Islet of Langerhans (tissue), 1 donor: ENCODE data around the gene CCDC51.
"Not testable (repeated sequence)": the region's sequence is repeated elsewhere in the genome, so short reads cannot be mapped to it uniquely, and the experiment has no call there.

Source experiments
- FAIRE-seq: peaks from one replicate; lab custom pipeline; 2011; peaks lifted over from hg19 to GRCh38; lab: Jason Lieb, UNC

CCDC51 gene

GRCh38 chr3:48405971-48406370 lies 33.9 kb downstream of the CCDC51 start:
- FAIRE-seq: no peak

DNA sequence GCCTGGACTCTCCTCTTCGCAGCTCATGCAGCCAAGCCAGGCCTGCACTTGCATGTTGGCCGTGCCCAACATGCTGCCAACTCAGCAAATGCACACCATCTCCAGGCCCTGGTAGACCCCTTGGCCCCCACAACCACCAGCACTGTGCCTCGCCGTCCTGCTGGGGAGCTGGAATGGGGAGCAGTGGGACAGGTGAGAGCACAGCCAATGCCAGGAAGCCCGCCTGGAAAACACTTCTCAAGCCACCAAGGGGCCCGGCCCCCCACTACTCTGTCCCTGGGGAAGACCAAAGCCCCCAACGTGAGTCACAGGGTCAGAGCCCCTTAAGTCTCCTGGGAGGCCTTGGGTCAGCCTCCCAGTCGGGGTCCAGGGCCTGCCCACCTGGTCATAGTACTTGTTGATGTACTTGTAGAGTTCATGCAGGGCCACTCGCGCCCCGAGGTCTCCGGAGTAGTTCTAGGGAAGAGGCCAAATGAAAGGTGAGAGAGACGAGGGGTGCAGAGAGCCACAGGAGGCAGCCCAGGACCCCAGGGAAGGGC lies 34.5 kb downstream of the CCDC51 start:
- FAIRE-seq: no peak

DNA sequence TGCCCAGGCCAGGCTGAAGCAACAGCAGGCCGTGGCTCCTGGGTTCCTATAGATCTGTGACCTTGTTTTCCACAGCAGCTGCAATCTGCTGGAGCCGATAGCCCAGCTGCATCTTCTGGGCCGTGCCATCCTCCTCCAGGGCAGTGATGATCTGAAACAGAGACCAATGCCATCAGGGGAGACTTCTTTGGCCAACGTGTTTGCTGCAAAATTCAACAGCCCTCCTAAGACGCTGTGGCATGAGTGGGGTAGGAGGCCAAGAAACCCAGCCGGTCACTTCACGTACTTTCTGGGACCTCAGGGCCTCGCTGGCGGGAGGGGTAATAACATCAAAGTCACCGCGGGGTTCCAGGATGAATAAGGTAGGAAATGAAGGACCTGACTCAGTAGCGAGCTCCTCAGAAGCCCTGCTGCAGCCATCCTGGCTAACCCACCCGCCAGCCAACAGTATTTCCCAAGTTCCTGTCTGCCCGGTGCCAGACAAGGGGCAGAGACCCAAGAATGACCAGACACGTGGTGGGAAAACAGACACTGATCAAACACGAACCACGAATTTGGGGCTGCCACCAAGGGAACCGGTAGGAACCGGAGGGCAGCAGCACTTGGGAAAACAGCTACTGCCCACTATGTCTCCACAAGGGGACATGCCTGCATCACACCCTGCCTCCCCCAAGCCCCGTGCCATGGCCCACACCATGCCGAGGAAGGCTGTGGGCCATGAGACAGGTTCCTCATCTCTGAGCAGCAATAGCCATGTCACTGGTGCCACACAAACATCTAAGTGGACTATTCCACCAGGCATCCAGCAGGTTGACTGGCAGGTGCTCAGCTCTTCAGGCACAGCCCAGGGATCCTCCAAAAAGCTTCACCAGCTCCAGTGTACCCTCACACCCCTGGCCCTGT lies 35.2 kb downstream of the CCDC51 start:
- FAIRE-seq: no peak

DNA sequence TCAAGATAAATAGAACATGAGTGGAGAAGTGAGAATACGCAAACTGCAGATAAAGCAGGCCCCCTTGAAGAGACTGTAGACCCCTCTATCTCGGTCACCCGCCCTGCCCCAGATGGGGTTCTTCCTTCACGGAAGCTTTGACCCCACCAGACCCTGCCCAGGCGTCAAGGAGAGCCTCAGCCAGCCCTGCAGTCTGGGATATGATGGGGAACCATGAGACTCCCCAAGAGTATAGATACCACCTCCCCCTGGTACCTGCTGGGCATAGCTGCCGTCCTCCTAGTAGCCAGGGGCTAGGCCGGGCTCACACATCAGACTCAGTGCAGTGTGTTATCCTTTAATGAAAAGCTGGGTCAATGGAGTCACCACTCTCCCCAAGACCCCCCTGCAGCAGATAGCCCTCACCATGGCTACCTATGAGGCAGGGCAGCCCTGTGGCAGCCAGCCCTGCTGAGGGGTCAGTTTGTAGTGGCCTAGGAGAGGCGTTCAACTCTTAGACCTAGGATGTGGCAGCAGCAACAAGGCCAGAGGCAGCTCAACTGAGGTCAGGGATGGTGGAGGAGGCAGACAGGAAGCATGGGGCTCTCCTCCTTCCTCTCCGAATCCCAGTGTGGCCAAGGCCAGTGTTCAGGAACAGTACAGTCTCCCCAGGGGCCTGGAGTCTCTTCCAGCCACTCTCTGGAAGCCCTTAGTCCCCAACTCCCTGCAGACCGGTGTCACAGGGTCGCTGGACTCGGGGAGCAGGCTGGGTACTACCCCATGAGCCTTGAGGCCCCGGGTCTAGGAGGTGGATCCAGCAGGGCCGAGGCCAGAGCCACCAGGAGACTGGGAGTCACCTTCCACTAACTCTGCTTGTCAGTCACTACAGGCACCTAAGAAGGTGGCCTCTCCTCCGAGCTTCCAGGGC lies 36.1 kb downstream of the CCDC51 start:
- no peak for FAIRE-seq

- no peak for FAIRE-seq
Measured at GRCh38 chr3:48402907-48403306, 37.0 kb downstream of the CCDC51 start.

- FAIRE-seq: no peak
Measured at GRCh38 chr3:48402281-48402732, 37.6 kb downstream of the CCDC51 start.

- FAIRE-seq: not testable (repeated sequence)
Measured at GRCh38 chr3:48401434-48401901, 38.5 kb downstream of the CCDC51 start.

DNA sequence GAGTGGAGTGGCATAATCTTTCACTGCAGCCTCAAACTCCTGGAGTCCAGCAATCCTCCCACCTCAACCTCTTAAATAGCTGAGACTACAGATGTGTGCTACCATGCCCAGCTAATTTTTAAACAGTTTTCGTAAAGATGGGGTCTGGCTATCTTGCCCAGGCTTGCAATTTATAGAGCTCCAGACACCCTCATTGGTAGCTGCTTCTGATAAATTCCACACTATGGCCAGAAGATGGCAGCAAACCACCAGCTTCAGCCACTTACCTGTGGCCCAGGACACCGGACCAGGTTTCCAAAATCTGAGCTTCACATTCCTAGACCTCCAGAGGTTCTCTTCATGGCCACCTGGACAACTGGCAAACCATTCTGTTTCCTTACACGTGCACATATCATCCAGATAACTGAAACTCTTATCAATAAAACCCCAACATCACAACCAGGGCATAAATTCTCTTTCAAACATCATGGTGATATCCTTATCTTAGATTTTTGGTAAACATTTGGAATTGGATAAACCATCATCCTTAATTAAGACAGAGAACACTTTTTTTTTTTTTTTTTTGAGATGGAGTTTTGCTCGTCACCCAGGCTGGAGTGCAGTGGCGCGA lies 39.0 kb downstream of the CCDC51 start:
- FAIRE-seq: peak; percentile 93

DNA sequence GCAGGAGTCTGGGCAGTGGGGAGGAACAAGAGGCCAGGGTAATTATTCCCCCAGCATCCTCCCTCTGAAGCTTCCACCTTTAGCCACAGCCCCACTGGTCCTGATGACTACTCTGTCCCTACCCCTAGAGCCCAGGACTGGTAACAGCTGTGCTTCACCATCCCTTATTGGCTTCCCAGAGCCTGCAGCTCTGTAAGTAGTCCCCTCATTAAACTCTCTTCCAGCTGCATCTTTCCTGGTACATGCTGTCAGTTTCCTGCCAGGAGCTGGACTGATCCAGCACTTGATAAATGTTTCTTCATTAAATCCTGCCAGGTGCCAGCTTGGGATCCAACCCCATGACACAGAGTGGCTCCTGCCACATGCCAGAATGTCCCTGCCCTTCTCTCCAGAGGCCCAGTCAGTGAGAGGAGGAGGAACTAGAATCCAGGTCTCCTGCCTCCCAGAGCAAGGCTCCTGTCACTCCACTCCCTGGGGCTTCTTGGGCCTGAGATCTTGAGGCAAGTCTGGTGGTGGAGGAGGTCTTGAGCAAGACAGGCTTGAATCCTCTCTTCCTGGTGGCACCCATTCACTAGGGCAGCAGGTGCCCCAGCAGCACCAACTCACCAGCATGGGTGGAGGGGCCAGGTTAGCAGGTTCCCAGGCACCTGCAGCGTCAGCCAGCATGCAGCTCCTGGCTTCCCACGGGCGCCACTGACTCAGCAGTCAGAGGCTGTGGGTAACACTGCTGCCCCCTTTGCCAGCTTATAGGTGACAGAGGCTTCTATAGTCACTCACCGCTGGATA lies 40.3 kb downstream of the CCDC51 start:
- FAIRE-seq: no peak

GRCh38 chr3:48398701-48399386 lies 41.1 kb downstream of the CCDC51 start:
- no peak for FAIRE-seq

DNA sequence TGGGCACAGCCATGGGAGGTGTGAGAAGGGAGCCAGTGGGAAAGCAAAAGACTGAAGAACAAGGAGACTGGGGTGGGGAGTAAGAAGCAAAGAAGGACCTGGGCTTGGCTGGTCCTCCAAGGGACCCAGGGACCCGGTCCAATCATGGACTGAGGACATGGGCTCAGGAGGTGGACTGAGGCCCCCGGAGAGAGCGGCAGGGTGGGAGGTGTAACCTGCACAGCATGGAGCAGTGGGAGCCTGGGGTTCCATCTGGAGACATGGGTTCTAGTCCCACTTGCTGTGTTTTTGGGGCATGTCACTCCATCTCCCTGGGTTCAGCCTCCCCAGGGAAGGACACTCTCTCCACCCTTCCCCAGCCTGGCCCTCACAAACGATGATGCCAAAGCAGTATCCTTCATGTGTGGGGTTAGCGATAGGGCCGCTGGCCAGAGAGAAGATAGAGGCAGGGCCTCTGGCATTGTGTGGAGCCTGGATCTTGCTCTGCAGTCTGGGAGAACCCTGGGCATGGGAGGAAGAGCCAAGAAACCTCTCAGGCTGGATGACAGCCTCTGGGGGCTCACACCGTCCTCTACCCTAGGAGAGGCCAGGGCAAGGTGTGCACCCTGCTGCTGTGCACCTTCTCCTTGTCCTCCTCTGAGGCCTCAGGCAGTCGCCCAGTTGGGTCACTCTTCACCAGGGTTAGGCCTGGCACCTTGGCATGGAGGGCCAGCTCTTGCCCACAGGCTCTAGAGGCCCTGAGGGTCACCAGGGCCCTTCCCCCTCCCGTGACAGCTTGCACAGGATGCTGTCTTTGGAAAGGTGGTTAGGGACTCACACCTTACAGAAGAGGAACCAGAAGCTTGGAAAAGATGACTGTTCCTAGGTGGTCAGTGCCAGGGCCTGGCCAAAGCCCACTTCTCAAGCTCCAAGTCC lies 41.9 kb downstream of the CCDC51 start:
- FAIRE-seq: no peak

- FAIRE-seq: no peak
Measured at GRCh38 chr3:48395714-48396113, 44.2 kb downstream of the CCDC51 start.

- FAIRE-seq: no peak
Measured at GRCh38 chr3:48394391-48394790, 45.5 kb downstream of the CCDC51 start.

DNA sequence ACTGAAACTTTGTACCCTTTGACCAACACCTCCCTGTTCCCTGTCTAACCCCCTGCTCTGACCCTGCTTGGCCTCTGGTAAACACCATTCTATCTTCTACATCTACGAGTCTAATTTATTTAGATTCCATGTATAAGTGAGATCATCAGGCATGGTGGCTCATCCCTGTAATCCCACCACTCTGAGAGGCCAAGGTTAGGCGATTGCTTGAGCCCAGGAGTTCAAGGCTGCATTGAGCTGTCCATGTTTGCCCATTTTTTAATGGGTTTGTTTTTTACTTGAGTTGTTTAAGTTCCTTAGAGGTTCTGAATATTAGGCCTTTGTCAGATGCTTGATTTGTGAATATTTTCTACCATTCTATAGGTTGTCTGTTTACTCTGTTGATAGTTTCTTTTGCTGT lies 51.0 kb downstream of the CCDC51 start:
- no peak for FAIRE-seq

DNA sequence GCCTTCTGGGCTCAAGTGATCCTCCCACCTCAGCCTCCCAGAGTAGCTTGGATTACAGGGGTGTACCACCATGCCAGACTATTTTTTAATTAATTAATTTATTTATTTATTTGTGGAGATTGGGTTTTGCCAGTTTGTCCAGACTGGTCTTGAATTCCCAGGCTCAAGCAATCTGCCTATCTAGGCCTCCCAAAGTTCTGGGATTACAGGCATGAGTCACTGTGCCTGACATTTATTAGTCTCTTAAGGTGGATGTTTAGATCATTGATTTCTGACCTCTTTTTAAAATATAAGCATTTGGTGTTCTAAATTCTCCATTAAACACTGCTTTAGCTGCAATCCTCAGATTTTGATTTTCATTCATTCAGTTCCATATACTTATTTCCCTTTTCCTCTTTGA lies 52.3 kb downstream of the CCDC51 start:
- FAIRE-seq: no peak
